Erythroblast (primary cell): ENCODE results near the gene TRIAP1.
A peak's percentile ranks its signal among the peaks of the same experiment; 100 is the strongest.
"Not testable (repeated sequence)": the region's sequence is repeated elsewhere in the genome, so short reads cannot be mapped to it uniquely, and the experiment has no call there.

Experiments used
- DNase-seq, 2 experiments: peaks; one replicate each; lab custom pipeline; 2025; lab: John Stamatoyannopoulos, UW
- GATA1 ChIP-seq: IDR thresholded peaks from 2 replicates; pipeline ENCODE4 v1.6.1; 2011; ENCODE audit warnings: low read depth, mild to moderate bottlenecking, control low read depth, low read length, moderate library complexity
- POLR2A ChIP-seq: IDR thresholded peaks from 2 replicates; pipeline ENCODE4 v1.6.1; 2011; ENCODE audit warnings: mild to moderate bottlenecking, low read length

Gene TRIAP1

DNA sequence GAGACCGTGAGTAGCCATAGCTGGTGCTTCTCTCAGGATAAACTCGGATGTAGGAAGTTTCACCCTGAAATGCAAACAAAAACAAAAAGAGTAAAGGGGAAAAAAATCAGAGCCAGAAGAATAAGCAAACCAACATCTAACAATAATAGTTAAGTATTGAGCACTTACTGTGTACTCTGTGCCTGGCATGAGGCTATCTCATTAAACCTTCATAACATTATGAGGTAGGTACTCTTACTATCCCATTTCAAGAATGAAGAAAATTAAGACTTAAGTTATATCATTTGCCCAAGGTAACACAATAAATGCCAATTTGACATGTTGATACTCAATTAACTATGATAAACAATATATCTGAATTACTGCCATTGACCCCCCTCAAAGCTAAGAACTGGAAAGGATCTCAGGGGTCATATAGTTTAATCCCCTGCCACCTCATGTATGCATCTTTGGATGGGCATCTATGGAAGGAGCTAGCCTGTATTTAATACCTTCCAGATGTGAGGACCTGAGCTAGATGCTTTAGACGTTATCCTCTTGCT, 16.0 kb upstream of the TRIAP1 start:
- no peak for DNase-seq
- TF ChIP-seq GATA1: no peak
- TF ChIP-seq POLR2A: no peak

DNA sequence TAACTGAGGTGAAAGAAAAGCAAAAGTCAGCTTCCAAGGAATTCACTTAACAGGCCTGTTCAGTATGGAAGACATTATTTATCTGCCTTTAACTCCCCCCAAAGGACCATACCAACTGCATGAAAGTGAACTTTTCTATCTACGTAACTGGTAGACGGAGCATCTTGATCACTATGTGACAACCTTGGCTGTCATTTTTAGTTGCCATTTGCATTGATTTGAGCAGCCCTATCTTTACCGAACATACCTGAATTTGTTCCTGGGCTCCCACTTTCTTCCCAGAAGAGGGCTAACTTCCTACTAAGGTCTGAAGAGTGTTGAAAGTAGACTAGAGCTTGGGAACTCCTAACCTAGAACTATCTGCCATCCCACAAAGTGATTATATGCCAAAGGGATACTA, 14.0 kb upstream of the TRIAP1 start:
- no peak for DNase-seq
- TF ChIP-seq POLR2A: no peak
- TF ChIP-seq GATA1: no peak

DNA sequence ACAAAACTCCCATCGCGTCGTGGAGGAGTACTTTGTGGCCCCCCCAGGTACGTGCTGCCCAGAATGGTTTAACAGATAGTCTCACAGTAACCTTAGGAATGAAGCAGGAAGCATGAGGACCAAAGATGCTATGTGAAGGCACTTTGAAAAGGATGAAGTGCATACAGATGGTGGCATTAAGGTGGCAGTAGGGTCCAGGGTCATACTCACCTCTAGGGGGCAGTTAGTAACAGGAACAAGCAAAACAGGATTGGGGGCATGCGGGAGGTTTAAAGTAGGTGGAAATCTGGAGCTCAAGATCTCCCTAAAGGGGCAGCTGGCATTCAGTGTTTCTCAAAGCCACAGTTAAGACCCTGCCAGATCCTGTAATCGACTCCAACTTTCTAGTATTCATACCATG, 10.9 kb upstream of the TRIAP1 start:
- no peak for TF ChIP-seq POLR2A
- TF ChIP-seq GATA1: no peak
- peak; percentile 18 to 33 for DNase-seq

DNA sequence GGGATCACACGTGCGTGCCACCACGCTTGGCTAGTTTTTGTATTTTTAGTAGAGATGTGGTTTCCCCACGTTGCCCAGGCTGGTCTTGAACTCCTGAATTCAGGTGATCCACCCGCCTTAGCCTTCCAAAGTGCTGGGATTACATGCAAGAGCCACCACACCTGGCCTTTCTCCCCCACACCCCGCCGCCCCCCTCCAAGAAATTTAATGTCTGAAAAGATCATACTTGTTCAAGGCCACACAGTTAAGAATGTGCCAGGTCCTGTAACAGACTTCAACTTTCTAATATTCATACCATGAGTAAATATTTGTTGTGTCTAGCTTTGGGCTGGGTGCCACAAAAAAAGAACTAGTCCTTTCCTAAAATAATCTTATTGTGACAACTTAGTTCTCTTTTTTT, 9.1 kb upstream of the TRIAP1 start:
- no peak for TF ChIP-seq POLR2A
- no peak for TF ChIP-seq GATA1
- DNase-seq: no peak

DNA sequence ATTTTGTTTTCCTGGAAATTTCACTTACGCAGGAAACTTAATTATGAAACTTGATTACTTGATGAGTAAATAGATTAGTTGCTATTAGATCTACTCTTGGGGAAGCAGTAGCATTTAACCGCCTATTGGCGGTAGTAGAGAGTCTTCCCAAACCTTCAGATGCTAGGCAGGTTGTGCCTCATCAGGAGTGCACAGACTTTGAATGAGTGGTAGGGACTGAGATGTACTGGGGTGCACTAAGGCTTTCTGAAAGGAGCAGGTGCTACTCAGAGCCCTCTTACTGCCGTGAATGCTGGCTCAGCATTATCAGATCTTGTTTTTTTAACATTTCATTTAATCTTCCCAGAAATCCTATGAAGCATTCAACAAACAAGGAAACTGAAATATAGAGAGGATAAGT, 7.8 kb upstream of the TRIAP1 start:
- TF ChIP-seq GATA1 (no peak), POLR2A (no peak)
- peak; percentile 49 to 56 for DNase-seq

DNA sequence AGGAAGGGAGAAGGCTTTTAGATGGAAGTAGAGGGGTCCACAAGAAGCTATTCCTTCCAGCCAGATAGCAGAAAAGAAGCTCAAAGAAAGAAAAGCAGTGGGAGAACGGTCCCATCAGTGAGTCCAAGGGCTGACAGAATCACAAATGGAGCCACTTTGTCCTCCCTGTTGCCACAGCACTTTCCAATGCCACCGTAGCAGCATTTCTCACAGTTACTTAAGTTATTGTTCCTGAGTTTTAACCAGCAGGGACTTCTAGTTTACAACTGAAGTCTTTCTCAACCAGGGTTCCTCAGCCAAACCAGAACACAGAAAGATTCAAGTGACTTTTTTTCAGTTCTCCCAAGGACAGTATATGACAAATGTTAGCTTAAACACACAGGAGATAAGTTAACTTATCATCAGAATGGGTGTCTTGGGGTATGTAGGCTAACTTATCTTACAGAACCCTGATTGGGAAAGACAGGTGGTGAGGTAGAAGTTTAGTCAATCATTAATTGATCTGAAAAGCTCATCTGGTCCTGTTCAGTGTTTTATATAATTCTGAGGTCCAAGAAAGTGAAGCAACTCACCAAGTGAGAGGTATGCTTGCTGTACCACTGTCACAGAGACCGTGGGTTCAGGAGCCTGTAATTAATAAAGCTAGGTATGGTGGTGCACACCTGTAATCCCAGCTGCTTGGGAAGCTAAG, 7.0 kb upstream of the TRIAP1 start:
- TF ChIP-seq POLR2A (no peak), GATA1 (no peak)
- no peak for DNase-seq

DNA sequence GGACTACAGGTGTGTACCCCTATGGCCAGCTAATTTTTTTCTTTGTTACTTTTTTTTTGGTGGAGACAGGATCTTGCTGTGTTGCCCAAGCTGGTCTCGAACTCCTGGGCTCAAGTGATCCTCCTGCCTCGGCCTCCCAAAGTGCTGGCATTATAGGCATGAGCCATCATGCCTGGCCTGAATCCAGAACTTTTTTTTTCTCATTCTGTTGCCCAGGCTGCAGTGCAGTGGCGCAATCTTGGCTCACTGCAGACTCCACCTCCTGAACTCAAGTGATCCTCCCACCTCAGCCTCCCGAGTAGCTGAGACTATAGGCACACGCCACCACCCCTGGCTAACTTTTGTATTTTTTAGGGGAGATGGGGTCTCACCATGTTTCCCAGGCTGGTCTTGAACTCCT, 6.3 kb upstream of the TRIAP1 start:
- peak; percentile 51 to 68 for DNase-seq

DNA sequence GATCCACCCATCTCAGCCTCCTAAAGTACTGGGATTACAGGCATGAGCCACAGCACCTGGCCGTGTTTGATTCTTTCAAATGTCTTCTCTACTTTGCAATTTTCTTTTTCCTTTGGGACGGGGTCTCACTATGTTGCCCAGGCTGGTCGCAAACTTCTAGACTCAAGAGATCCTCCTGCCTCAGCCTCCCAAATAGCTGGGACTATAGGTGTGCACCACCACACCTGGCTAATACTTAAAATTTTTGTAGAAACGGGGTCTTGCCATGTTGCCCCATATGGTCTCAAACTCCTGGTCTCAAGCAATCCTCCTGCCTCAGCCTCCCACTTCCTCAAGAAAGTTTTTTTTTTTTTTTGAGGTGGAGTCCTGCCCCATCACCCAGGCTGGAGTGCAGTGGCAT, 1.8 kb upstream of the TRIAP1 start:
- no peak for TF ChIP-seq POLR2A
- no peak for TF ChIP-seq GATA1
- no peak for DNase-seq

DNA sequence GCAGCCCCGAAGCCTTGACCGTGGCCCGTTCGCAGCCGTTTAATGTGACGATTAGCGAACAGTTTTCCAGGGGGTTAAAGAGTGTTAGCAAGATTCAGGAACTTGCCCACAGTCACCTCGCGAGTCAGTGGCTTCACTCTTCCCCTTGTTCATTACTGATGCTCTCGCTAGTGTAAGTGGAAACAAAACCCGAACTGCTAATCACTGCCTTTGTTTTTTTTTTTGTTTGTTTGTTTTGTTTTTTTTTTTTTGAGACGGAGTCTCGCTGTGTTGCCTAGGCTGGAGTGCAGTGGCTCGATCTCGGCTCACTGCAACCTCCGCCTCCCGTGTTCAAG, 627 bp upstream of the TRIAP1 start:
- DNase-seq: not testable (repeated sequence)

DNA sequence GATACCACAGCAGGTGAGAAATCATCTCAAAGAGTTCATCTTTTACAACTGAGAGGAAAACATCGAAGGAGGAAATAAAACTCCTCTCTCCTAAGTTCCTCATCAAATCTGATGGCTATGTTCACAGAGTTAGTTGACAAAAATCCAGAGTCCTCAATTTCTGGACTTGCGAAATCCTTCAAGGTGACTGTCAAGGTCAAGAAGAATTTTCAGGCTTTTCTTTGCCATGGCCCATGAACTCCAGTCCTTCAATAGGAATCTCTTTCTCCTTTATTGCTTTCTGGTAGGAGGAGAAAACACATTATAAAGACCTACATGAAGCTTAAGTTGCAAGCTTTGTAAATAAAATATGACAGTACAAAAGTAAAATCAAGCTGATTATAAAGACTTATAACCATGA, 1.5 kb downstream of the TRIAP1 start:
- no peak for TF ChIP-seq POLR2A
- TF ChIP-seq GATA1: no peak
- DNase-seq: no peak

DNA sequence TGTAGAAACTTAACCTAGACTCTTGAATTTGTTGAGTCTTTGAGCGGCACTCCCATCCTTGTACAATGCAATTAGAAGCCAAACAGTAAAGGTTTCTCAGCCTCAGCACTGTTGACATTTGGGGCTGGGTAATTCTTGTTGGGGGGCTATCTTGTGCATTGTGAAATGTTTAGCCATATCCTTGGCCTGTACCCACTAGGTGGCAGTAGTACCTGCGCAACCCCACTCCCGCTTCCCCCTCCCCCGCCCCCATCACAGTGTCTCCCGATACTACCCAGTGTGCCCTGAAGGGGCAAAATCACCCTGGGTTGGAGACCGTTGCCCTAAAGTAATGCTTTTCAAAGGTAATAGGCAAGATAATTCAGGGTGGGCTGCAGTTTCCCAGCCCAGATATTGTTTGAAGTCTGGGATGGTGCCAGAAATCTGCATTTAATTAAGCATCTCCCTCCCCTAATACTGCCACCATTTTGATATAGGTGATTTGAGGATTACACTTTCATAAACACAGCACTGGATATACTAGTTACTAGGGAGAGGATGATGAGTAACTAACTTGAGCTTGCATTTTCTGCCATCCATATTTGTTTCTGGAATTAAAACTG, 6.4 kb downstream of the TRIAP1 start:
- DNase-seq: peak; percentile 86 to 88
- TF ChIP-seq GATA1 (no peak), POLR2A (no peak)

DNA sequence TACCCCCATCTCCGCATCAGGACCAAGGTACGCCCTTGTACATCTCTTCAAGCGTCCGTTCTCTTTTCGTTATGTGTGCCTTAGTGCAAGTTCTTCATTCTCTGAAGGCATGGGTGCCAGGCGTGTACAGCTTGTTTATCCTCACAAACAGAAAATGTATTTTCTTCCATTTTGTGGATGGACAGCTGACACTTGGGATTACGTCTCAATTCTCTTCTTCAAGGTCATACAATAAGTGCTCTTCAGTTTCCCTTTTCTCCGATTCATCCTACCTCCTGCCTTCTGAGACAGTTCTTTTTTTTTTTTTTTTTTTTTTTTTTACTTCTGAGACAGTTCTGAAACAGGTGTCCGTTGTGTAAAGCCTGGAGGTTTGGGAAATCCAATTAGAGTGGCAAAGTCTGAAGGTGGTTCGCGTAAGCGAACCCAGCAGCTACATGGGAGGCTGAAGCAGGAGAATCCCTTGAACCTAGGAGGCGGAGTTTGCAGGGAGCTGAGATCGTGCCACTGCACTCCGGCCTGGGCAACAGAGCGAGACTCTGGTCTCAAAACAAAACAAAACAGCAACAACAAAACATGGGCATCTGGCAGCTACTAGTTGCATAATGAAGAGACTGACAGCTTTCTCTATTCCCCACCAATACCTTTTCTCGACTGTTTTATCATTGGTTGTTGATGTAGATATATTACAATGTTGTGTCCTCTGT, 7.5 kb downstream of the TRIAP1 start:
- TF ChIP-seq POLR2A (no peak), GATA1 (no peak)
- peak in 1 of 2 experiments; percentile 24 for DNase-seq

DNA sequence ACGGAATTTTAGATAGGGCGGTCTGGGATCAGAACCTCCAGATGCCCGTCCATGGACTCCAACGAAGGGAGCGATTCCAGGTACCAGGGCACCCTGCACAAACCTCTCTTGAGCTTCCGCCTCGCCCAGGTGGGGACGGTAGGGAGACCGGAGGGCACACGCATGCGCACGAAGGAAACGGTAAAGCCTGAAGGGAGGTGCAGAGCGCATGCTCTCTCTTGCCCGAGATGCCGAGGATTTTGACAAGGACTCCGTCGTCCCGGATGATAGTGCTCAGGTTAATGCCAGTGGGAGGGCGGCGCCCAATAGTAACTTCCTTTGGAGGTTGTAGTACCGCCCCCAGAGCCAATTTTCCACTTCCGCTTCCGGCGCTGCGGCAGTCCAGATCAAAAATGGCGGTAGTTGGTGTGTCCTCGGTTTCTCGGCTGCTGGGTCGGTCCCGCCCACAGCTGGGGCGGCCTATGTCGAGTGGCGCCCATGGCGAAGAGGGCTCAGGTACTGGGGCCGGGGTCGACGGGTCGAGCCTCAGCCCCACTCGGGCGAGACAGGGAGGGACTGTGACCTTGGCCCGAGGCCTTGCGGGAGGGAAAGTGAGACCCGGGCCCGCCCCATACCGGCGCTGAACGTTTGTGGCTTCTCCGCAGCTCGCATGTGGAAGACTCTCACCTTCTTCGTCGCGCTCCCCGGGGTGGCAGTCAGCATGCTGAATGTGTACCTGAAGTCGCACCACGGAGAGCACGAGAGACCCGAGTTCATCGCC, 8.3 kb downstream of the TRIAP1 start, which contains the start of gene COX6A1:
Gene COX6A1, plus strand, starts transcription at position 379 of the 760 bp plus-strand sequence. Its CDS starts 14 bp downstream, at position 393.
- DNase-seq: peak; percentile 98
- TF ChIP-seq POLR2A (peak; percentile 86), GATA1 (no peak)

DNA sequence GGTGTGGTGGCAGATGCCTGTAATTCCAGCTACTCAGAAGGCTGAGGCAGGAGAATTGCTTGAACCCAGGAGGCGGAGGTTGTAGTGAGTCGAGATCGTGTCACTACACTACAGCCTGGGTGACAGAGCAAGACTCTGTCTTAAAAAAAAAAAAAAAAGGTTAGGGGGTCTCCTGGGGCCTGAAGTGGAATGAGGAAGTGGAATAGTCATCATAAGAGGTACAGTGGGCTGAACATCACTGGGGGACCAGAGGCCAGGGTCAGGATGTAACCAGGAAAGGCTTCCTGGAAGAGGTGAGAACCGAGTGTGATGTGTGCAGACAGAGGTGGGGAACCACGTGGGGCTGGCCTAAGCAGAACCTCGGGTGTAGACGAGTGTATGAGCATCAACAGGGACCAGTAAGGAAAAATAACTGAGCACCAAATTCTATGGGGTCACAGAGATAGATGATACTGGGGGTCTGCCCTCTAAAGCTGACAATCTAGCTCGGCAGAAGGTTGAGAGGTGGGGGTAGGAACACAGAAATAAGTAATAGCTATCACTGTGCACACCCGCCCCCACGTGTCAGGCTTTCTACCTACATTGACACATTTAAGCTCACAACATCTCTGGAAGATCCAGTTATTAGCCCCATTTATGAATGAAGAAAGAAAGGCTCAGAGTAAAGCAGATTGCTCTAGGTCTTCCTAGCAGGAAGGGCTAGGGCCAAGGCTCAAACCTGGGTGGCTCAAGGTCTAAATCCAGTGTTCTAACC, 13.2 kb downstream of the TRIAP1 start:
- DNase-seq: no peak
- TF ChIP-seq POLR2A: no peak
- TF ChIP-seq GATA1: no peak
